Mesenchymal stem cell (in vitro differentiated cells and primary cell): ENCODE results near the gene GDPD4.

ENCODE experiments used
- DNase-seq: peaks from one replicate; pipeline ENCODE4 v3.0.0-alpha.2; 2013
- H2AFZ ChIP-seq: one replicate; pipeline ENCODE4 v1.6.1; 2013; ENCODE audit warnings: low read depth, mild to moderate bottlenecking, control low read depth, inconsistent platforms, low read length, moderate library complexity
- H2AK5ac ChIP-seq: 2 replicates; pipeline ENCODE4 v1.6.1; 2013; ENCODE audit warnings: low read length, moderate library complexity, mild to moderate bottlenecking, inconsistent platforms; ENCODE audit not compliant: severe bottlenecking
- H2BK120ac ChIP-seq: one replicate; pipeline ENCODE4 v1.6.1; 2013; ENCODE audit warnings: low read depth, mild to moderate bottlenecking, inconsistent platforms, low read length, moderate library complexity
- H2BK12ac ChIP-seq, 2 experiments: one replicate each; pipeline ENCODE4 v1.6.1; 2013; ENCODE audit warnings: inconsistent platforms in 2 of 2, low read length in 2 of 2, mild to moderate bottlenecking in 2 of 2, moderate library complexity in 2 of 2, control low read depth in 1 of 2
- H2BK15ac ChIP-seq: one replicate; pipeline ENCODE4 v1.6.1; 2013; ENCODE audit warnings: mild to moderate bottlenecking, low read depth, inconsistent platforms; ENCODE audit not compliant: poor library complexity, severe bottlenecking
- H2BK5ac ChIP-seq: 2 replicates; pipeline ENCODE4 v1.6.1; 2013; ENCODE audit warnings: low read depth, mild to moderate bottlenecking, low read length, control low read depth, inconsistent platforms; ENCODE audit not compliant: poor library complexity, severe bottlenecking
- H3K14ac ChIP-seq, 2 experiments: one replicate each; pipeline ENCODE4 v1.6.1; 2013; ENCODE audit warnings: inconsistent platforms in 2 of 2, low read length in 2 of 2, control low read depth in 1 of 2, mild to moderate bottlenecking in 1 of 2, moderate library complexity in 1 of 2
- H3K18ac ChIP-seq, 2 experiments: one replicate each; pipeline ENCODE4 v1.6.1; 2013; ENCODE audit warnings: inconsistent platforms in 2 of 2, low read length in 2 of 2, control low read depth in 1 of 2, low read depth in 1 of 2, mild to moderate bottlenecking in 1 of 2
- H3K23ac ChIP-seq, 2 experiments: one replicate each; pipeline ENCODE4 v1.6.1; 2013; ENCODE audit warnings: inconsistent platforms in 2 of 2, low read length in 2 of 2, mild to moderate bottlenecking in 2 of 2, moderate library complexity in 2 of 2, control low read depth in 1 of 2
- H3K27ac ChIP-seq: 2 replicates; pipeline ENCODE4 v1.5.1; 2013; ENCODE audit warnings: mild to moderate bottlenecking, moderate library complexity, low read length, control low read depth, inconsistent platforms; ENCODE audit not compliant: poor library complexity, severe bottlenecking
- H3K27me3 ChIP-seq, 2 experiments: 2 replicates each; pipeline versions ENCODE4 v1.6.1 to v1.7.0; 2013; ENCODE audit warnings: low read length in 2 of 2, mild to moderate bottlenecking in 2 of 2, moderate library complexity in 2 of 2, control low read depth in 1 of 2, inconsistent platforms in 1 of 2; ENCODE audit not compliant: control insufficient read depth in 1 of 2, insufficient read depth in 1 of 2
- H3K36me3 ChIP-seq, 2 experiments: 2 replicates each; pipeline versions ENCODE4 v1.6.1 to v1.7.0; 2013; ENCODE audit warnings: low read length in 2 of 2, control low read depth in 1 of 2, inconsistent platforms in 1 of 2, low read depth in 1 of 2, mild to moderate bottlenecking in 1 of 2; ENCODE audit not compliant: insufficient read depth in 2 of 2, control insufficient read depth in 1 of 2
- H3K4ac ChIP-seq, 2 experiments: one replicate each; pipeline ENCODE4 v1.6.1; 2013; ENCODE audit warnings: inconsistent platforms in 2 of 2, low read length in 2 of 2, mild to moderate bottlenecking in 2 of 2, moderate library complexity in 2 of 2, control low read depth in 1 of 2, low read depth in 1 of 2
- H3K4me1 ChIP-seq: 2 replicates; pipeline ENCODE4 v1.6.1; 2013; ENCODE audit warnings: low read depth, low read length, control low read depth; ENCODE audit not compliant: control insufficient read depth, insufficient read depth
- H3K4me2 ChIP-seq: 2 replicates; pipeline ENCODE4 v1.6.1; 2013; ENCODE audit warnings: low read length, mild to moderate bottlenecking, inconsistent platforms; ENCODE audit not compliant: poor library complexity, severe bottlenecking
- H3K4me3 ChIP-seq, 2 experiments: 2 replicates each; pipeline versions ENCODE4 v1.5.1 to v1.7.0; 2013; ENCODE audit warnings: low read length in 2 of 2, mild to moderate bottlenecking in 2 of 2, control low read depth in 1 of 2, low read depth in 1 of 2; ENCODE audit not compliant: insufficient read depth in 1 of 2
- H3K79me1 ChIP-seq: replicated peaks from 2 replicates; pipeline ENCODE4 v1.6.1; 2013; ENCODE audit warnings: mild to moderate bottlenecking, control low read depth, low read length, inconsistent platforms; ENCODE audit not compliant: poor library complexity, severe bottlenecking
- H3K9ac ChIP-seq: 2 replicates; pipeline ENCODE4 v1.7.0; 2013; ENCODE audit warnings: mild to moderate bottlenecking, low read length, moderate library complexity
- H3K9me3 ChIP-seq: 2 replicates; pipeline ENCODE4 v1.7.0; 2013; ENCODE audit warnings: mild to moderate bottlenecking, low read length; ENCODE audit not compliant: control insufficient read depth
- H4K8ac ChIP-seq: one replicate; pipeline ENCODE4 v1.6.1; 2013; ENCODE audit warnings: inconsistent platforms, mild to moderate bottlenecking, low read length, moderate library complexity
- H4K91ac ChIP-seq: one replicate; pipeline ENCODE4 v1.6.1; 2013; ENCODE audit warnings: mild to moderate bottlenecking, low read length, inconsistent platforms
- WGBS: methylation state at CpG from one replicate; pipeline ENCODE4 v1.1.7; 2013; ENCODE audit warnings: mixed read lengths; 5-methylcytosine and 5-hydroxymethylcytosine counted together

The GDPD4 gene

GRCh38 chr11:77203901-77204753 lies 97.4 kb downstream of the GDPD4 start:
- WGBS, result 87% methylated on average over 20 of the region's 20 CpGs
- no peak for DNase-seq
- no peak overlapping the region for H3K9ac ChIP-seq

GRCh38 chr11:77202941-77203900 lies 98.3 kb downstream of the GDPD4 start:
- Histone ChIP-seq H2AK5ac (no peak overlapping the region), H3K9ac (no peak overlapping the region), H3K36me3 (no peaks in the 10 kb centered on the region), H3K23ac (no peak overlapping the region), H3K79me1 (no peaks in the 10 kb centered on the region), H2AFZ (no peak overlapping the region), H2BK15ac (no peak overlapping the region), H3K9me3 (no peaks in the 10 kb centered on the region), H3K14ac (peak overlapping the region in 1 of 2 experiments; percentile 74), H4K8ac (no peak overlapping the region), H3K4me2 (no peak overlapping the region), H3K18ac (no peak overlapping the region), H3K4me3 (no peak overlapping the region), H2BK5ac (no peak overlapping the region), H2BK12ac (no peak overlapping the region), H3K27ac (no peak overlapping the region), H3K4ac (no peak overlapping the region), H3K27me3 (peaks cover 5 to 11% of the 10 kb centered on the region in 2 experiments), H2BK120ac (no peak overlapping the region), H4K91ac (no peak overlapping the region), H3K4me1 (peaks cover 1% of the 10 kb centered on the region)
- 88% methylated on average over 25 of the region's 25 CpGs for WGBS
- no peak for DNase-seq

More at GRCh38 chr11:77203901-77204753, 97.4 kb downstream of the GDPD4 start:
- Histone ChIP-seq H3K23ac (no peak overlapping the region), H3K27ac (no peak overlapping the region), H4K91ac (peak overlapping the region; percentile 1), H2BK5ac (no peak overlapping the region), H3K79me1 (no peaks in the 10 kb centered on the region), H2AK5ac (no peak overlapping the region), H3K14ac (peak overlapping the region in 1 of 2 experiments; percentile 74), H3K4me3 (no peak overlapping the region), H3K4me1 (peaks cover 1% of the 10 kb centered on the region), H2BK120ac (no peak overlapping the region), H2AFZ (no peak overlapping the region), H4K8ac (no peak overlapping the region), H2BK15ac (no peak overlapping the region), H2BK12ac (no peak overlapping the region), H3K27me3 (peaks cover 9 to 11% of the 10 kb centered on the region in 2 experiments), H3K4ac (no peak overlapping the region), H3K36me3 (no peaks in the 10 kb centered on the region), H3K9me3 (no peaks in the 10 kb centered on the region), H3K18ac (no peak overlapping the region), H3K4me2 (no peak overlapping the region)

GRCh38 chr11:77201991-77202841 lies 99.3 kb downstream of the GDPD4 start:
- H2BK5ac ChIP-seq, result no peak overlapping the region
- 92% methylated on average over 23 of the region's 23 CpGs for WGBS
- no peak for DNase-seq
- H3K4me1 ChIP-seq, result peaks cover 1% of the 10 kb centered on the region
- no peak overlapping the region for H3K4me2 ChIP-seq
- no peaks in the 10 kb centered on the region for H3K79me1 ChIP-seq
- H3K23ac ChIP-seq, result no peak overlapping the region
- no peak overlapping the region for H4K8ac ChIP-seq
- H3K14ac ChIP-seq, result peak overlapping the region in 1 of 2 experiments; percentile 26
- no peaks in the 10 kb centered on the region for H3K36me3 ChIP-seq
- no peak overlapping the region for H2AFZ ChIP-seq
- peak overlapping the region in 1 of 2 experiments; percentile 37 for H3K4ac ChIP-seq
- peaks cover 4 to 5% of the 10 kb centered on the region in 2 experiments for H3K27me3 ChIP-seq
- H2BK120ac ChIP-seq, result no peak overlapping the region
- H3K9me3 ChIP-seq, result no peaks in the 10 kb centered on the region
- no peak overlapping the region for H2BK12ac ChIP-seq
- no peak overlapping the region for H3K27ac ChIP-seq
- H3K9ac ChIP-seq, result no peak overlapping the region
- H3K4me3 ChIP-seq, result no peak overlapping the region
- H2AK5ac ChIP-seq, result no peak overlapping the region
- H4K91ac ChIP-seq, result no peak overlapping the region
- H2BK15ac ChIP-seq, result peak overlapping the region; percentile 12
- H3K18ac ChIP-seq, result no peak overlapping the region
